GM19023 (cell line): ENCODE measurements around the gene MYO1E.
"Not testable (repeated sequence)": the region's sequence is repeated elsewhere in the genome, so short reads cannot be mapped to it uniquely, and the experiment has no call there.

Source experiments
- ATAC-seq: cut with Tn5 transposase; IDR thresholded peaks from one replicate; pipeline ENCODE4 v1.9.1; 2021; ENCODE audit warnings: mild to moderate bottlenecking, moderate library complexity; ENCODE audit not compliant: unreplicated experiment

Gene MYO1E

DNA sequence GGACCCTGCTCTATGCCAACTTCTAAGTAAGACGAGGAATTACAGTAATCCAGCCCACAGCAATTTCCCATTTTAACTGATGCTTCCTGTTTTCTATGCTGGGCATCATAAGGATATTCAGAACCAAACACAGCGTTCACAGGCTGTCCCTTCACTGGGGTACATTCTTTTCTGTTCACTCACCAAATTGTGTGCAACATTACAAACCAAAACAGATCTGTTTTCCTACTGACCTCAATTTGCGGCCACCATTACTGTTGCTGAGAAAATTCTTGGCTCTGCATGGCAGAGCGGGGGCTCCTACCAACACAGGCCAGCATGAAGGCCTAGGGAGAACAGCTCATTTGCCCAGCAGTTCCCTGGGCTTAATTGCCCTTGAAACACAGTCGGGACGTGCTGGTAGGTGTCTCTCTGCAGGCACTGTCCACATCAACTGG is 76.5 kb downstream of the MYO1E start:
- no peak for ATAC-seq

DNA sequence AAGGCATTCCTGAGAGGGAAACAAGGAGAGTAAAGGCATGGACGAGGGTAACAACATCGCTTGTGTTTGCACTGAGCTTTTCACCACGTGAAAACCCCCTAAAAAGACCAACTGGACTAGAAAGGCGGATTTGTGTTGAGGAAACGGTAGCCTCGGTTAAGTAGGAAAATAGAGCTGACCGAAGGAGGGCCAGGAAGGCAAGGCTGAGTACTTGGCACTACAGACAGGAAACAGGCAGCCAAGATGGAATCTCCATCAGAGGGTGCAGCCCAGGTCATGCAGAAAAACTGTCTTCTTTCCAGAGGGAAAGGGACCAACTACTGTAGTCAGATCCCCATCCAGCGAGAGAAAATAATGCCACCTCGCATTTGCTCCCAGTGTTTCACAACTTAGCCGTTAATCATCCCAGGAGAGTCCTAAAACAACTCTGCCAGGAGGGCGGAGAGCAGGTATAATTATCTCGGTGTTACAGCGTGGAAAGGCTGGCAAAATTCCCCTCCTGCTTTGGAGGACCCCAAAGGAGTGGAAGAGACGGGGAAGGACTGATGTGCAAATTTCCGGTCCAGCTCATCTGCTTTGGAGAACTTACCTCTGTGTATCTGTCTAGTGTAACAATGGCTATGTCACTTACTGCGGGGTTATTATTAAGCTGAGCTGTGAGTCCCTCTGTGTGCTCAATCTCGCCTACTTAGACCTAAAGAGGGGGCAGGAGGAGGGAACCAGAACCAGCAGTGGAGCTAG is 77.2 kb downstream of the MYO1E start:
- no peak for ATAC-seq

DNA sequence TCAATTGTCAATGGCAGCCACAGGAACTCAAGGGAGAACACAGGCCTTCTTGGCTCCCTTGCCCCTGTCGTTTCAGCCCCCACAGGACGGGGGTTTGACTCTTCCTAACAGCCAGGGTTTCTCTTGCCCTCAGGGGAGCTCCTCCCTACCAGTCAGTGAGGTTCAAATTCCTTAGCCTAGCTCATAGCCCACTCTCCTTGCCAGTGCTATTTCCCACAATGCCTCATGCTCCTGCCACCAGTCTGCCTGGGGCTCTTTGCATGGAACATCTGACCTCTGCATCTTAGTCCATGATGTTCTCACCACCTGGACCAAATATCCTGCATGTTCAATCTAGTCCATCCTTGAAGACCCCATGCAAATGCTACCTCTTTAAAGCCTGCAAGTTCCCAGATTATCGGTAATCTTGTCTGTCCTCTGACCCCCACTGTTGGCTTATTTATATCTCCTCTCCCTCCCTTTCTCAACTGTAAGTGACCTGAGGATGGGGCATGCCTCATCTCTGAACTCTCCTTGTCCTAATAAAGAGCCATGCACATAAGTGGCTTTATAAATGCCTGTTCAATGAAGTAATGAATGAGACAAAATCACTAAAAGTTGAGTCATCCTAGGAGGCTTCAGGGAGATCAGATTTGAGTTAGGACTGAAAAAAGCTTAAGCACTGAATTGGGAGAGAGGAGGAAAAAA is 78.0 kb downstream of the MYO1E start:
- ATAC-seq, result no peak

DNA sequence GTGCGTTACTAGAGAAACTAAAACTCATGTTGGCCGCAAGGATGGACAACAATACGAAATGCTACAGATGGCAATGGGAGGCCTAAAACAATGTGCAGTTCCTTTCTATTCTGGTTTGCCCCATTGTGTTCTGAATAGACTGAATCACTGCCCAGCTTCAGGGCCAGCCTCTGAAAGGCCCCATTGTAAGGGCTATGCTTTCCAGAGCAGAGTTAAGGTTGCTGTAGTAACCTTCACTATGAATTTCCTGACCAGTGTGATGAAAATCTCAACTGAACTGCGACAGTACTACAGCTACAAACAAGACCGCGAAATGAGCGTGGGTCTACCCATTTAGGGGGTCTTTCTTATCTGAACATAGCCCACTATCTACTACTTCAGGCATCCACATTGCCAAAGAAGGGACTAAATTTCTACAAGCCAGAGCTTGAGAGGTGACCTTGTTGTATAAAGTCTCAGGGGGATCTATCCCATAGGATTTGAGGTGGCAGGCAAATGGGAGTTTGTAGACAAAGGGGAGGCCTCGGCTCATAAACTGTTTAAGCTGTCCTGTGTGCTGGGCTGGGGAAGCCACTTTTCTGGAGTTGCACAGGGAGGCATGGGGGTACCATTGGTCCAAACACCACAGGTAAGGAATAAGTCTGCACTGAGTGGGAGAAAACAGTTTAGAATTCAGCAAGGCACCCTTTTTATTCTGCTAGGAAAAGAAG is 80.1 kb downstream of the MYO1E start:
- no peak for ATAC-seq

DNA sequence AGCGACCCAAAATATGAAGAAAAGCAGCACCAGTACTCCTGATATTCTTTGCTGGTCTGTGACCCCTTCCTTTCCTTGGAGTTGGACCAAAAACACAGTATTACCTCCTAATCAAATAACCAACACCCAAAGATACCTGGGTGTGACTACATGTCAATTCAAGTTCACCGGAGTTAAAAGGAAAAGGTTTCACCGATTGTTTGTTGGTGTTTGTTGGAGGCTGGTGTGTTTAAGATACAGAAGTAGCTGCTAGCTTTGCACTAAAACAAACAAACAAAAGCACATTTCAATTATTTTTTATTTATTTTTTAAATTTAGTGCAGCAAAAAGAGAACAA is 81.5 kb downstream of the MYO1E start:
- ATAC-seq, result no peak

DNA sequence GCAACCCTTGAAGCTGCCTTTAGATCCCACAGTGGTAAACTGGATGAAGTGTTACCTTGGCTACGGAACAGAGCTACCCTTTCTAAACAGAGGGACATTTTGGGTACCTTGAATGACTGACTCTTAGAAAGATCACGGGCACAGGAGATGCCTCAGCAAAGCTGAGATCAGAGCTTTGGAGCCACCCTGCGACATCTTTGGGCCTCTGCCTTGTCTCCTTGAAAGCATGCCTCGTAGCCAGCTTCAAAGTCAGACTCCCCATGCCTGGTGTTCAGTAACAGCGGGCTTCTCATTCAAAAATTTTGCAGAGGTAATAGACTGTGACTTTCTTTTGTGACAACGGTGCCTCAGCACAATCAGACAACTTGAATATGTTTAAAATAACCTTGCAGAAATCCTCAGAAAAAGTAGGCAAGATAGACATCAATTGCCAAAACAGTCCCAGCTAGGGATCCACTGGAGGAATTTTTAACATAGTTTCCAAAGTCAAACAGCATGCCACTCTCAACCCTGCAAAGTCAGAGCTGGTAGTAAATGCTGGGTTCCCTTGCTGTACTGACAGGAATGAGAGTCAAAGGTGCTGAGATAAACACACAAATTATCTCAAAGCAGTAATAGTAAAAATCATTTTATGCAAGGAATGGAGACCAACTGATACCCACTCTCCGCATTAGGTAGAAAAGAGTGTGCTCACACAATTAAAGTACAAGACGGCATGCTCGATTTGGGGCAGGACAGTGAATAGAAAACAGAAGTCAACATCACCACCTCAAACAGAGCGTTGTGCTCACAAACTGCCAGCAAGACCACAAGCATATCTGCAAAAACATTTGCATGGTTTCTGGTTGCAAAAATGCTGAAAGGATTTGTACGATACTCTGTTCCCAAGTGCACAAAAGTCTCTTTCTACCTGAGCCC is 82.1 kb downstream of the MYO1E start:
- no peak for ATAC-seq

DNA sequence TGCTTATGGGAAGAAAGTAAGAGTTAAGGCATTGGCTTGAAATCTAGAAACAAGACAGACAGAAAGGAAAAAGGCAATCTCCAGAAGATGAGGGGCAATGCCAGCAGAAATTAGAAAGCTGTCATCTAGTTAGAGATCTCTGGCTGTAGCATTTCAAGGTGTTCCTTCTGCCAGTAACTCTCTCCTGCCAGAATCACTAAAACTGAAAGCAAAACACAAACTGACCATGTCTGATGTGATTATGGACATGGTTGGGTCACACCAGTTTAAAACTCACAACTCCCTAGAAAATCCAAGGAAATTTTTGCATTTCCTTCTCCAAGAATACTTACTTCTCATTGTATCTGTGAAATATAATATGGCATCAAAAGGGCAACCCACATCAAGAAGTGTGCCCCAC is 83.1 kb downstream of the MYO1E start:
- no peak for ATAC-seq

DNA sequence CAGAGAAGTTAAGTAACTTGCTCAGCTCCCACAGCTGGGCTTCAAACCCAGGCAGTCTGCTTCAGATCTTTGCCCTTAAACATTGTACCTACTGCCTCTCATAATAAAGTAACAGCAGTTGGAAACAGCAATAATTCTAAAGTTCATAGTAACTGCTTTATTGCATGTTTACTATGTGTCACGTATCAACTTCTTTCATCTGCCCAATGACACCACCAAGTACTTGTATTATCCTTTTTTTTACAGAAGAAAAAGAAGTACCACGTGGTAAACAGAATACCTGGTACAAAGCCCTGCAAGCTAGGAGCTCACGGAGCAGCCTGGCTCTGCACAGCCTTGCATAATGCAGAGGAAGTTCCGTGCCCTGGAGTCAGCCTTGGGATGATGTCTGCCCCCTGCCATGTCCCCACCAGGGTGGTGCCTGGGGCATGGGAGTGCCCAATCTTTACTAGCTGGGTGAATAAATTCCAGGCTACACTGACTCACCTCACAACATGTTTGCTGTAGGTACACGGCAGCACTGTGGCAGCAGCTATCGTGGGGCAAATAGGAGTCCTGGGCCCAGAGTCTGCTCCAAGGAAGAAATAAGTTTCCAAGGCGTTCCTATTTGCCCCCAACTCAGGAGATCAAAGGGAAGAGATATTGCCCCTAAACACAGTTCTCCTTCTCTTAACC is 88.8 kb downstream of the MYO1E start:
- no peak for ATAC-seq

DNA sequence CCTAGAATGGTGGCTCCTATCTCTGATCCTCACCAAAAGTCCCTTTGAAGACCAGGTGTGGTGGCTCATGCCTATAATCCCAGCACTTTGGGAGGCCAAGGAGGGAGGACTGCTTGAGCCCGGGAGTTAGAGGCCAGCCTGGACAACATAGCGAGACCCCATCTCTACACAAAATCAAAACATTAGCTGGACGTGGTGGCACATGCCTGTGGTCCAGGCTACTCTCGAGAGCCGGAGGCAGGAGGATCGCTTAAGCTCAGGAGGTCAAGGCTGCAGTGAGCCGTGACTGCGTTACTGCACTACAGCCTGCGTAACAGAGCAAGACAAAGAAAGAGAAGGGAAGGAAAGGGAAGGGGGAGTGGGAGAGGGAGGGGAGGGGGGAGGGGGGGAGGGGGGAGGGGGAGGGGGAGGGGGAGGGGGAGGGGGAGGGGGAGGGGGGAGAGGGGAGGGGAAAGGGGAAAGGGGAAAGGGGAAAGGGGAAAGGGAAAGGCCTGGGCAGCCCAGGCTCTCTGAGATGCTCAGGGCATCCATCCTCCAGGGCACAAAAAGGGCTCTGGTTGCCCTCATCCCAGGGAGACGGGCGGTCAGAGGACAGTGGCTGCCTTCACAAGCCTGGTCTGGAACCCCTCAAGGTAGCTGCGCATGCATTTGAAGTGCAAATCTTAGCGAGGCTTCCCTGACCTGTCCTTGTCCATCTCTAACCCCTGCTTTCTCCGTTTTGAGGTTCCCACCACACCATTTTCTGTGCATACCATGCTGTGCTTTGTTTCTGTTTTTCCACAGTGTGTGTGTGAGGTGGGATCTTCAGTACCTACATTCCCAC is 89.9 kb downstream of the MYO1E start:
- ATAC-seq, result no peak

DNA sequence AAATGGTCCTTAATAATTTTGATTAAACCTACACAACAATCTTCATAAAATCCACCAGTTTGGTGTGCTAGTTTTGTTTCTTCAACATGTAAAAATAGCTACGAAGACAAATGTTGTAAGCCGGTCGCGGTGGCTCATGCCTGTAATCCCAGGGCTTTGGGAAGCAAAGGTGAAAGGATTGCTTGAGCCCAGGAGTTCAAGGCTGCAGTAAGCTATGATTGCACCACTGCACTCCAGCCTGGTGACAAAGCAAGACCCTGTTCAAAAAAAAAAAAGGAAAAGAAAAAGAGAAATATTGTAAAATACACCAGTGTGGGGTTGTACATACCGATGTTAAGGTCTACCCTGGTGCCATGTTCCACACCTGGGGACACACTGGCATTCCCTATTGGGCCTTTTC is 91.0 kb downstream of the MYO1E start:
- ATAC-seq, result no peak

DNA sequence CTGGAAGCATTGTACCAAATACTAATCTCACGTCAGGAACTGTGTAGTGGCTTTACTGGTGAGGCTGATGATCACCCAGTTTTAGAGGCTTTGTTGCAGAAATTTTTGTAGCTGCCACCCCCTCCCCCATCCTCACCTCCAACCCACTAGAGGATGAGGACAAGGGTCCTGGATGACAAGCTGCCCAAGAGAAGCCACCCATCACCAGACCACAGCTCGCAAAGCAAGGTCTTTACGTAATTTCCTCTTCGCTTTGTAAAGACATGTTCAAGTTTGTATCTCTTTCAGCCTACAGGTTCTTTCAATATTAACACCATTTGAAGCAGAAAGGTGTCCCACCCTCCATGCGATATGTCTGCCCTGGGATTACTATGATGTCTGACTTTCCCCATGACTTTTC is 91.8 kb downstream of the MYO1E start:
- no peak for ATAC-seq

DNA sequence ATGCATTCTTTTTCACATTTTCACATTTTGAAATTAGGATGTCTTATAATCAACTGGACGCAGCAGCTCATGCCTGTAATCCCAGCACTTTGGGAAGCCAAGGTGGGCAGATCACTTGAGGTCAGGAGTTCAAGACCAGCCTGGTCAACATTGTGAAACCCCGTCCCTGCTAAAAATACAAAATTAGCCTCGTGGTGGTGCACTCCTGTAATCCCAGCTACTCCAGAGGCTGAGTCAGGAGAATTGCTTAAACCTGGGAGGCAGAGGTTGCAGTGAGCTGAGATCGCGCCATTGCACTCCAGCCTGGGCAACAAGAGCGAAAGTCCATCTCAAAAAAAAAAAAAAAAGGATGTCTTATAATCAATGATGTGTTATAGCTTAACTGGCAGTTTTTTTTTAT is 92.4 kb downstream of the MYO1E start:
- not testable (repeated sequence) for ATAC-seq

DNA sequence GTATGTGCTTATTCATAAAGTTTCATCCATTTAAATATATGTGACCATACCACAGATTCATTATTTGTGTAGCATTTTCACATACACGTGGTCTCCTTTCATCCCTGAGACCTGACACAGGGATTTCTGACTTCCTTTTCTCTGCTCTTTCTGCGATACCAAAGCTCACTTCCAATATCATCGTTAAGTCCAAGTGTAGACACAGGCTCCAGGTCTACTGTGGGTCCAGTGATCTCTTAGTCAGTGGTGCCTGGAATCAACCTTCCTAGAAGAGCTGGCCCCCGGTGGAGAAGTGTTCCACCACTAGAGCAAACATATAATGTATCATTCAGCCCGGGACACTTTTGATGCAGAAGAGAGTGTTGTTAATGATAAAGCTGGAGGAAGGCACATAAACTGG is 93.6 kb downstream of the MYO1E start:
- ATAC-seq, result no peak

DNA sequence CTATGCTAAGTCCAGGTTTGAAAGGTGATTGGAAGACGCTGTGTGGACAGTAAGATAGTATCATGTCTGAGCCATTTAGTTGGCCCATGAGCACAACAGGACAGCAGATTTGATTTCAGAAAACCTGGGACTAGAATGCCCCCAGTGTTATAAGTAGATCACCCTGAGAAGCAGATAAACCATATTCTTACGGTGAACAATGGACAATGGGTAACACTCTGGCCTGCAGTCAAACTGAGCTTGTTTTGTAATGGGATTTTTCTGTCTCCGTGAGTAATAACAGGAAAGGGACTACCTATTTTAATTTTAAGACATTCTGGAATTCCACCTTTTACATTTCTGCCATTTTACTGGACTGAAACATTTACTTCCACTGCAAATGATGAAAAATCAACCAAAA is 94.6 kb downstream of the MYO1E start:
- ATAC-seq, result no peak

DNA sequence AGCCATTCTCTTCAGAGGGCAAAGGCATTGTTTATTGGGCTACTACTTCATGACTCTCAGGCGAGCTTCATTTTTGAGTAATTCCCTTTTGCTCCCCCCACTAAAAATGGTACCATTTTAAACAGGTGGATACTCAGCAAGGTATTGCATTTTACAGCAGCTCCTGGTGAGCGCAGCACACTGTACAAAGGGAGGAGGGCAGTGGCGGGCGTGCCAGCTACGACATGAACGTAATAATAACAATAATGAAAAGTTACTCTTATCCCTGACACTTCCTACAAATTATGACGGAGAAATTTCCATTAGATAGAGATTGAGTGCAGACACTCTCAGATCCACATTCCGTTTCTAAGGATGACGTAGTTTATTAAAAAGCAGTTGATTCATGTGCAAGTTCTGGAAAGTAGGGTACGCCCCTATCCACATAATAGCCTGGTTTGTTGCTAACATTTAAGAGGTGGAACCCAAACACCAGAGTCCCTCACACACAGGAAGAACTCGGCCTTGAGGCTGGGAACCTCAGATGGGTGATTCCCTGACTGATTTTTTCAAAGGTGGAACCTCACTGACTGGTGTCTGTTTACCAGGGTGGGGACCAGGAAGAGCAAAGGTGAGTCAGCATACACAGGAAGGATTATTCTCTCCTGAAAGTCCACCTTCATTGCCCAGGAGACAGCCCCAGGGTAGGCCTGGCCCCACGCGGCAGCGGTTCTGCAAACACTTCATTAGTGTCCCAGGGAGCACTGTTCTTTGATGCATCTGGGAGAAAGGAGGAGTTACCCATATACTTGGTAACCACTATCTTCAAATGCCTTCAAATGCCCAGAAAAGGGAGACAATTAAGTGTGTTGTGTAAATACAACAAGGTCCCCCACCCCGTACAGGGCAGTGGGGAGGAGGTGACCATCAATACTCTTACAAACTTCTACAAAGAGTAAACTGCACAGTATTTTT is 96.2 kb downstream of the MYO1E start:
- ATAC-seq, result no peak

DNA sequence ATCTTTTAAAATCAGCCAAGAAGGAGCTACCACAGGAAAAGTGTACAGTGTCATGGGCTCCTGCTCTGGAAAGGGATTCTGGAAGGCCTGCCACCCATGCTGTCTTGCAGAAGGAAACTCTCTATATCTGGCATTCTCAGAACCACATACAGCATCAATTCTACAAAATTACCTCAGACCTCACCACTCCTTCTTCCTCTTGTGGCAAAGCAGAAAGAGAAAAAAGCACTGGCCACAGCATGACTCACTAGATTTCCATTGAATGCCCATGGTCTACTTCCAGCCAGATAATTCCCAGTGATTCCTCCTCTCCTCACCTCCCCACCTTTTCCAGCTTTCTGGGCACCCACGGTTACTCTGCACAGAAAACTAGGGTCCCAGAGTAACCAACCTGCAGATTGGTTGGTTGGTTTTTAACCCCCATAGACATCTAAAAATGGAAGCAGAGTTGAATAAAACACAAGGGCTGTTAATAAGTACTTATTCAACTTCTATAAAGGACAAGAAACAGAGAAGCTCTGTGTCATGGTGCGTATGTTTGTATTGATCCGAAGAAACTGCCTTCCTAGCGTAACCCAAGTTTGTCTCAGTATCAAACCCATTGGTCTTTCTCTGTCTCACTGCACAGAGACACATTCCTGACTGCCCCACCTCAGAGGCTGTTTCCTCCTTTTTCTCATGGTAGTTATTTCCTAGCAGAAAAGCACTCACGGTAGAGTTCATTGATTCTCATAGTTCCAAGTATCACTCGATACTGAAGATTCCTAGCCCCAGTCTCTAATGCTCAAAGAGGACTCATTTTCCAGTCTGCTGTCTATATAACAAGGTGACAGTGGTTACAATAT is 98.3 kb downstream of the MYO1E start:
- no peak for ATAC-seq

DNA sequence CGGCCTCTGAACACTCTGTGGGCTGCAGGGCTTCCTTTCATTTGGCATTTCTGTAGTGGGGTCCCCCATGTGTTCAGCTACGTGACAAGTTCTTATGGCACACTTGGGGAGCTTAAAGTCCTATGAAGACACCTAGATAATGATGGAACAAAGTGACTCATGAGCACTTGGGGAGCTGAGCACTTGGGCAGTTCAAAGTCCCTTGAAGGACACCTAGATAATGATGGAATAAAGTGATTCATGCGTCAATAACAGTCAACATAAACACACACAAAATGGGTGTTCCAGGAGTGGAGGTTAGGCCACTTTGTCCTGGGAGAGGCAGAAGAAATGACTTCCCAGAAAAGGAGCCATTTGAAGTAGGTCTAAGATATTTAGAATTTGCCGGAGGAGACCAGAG is 99.4 kb downstream of the MYO1E start:
- ATAC-seq, result no peak
